Liver (tissue), 9 donors: ENCODE measurements around the gene TNS3. TPM values are rescaled to one million over a fixed set of nuclear protein-coding genes. Genes with fewer than 3 reads are reported as not detected.
"Not testable (repeated sequence)": the region's sequence is repeated elsewhere in the genome, so short reads cannot be mapped to it uniquely, and the experiment has no call there.

ENCODE experiments used
- DNase-seq: peaks from one replicate; pipeline ENCODE4 v3.0.0-alpha.2; 2017; ENCODE audit warnings: low spot score
- H3K27ac ChIP-seq, 2 donors: one replicate each; pipeline ENCODE4 v1.7.0; 2013; ENCODE audit warnings: inconsistent platforms in 2 of 2, low read length in 2 of 2, control low read depth in 1 of 2, low read depth in 1 of 2, mild to moderate bottlenecking in 1 of 2
- H3K27me3 ChIP-seq, 4 donors: one replicate each; pipeline versions ENCODE4 v1.6.1 to v1.7.0; 2013; ENCODE audit warnings: low read length in 3 of 4, inconsistent platforms in 1 of 4, mild to moderate bottlenecking in 1 of 4, moderate library complexity in 1 of 4; ENCODE audit not compliant: control insufficient read depth in 4 of 4, insufficient read depth in 4 of 4
- H3K36me3 ChIP-seq, 4 donors: one replicate each; pipeline versions ENCODE4 v1.6.1 to v1.7.0; 2013; ENCODE audit warnings: low read length in 3 of 4, mild to moderate bottlenecking in 3 of 4, low read depth in 1 of 4, moderate library complexity in 1 of 4; ENCODE audit not compliant: control insufficient read depth in 4 of 4, insufficient read depth in 3 of 4
- H3K4me1 ChIP-seq, 4 donors: one replicate each; pipeline versions ENCODE4 v1.6.1 to v1.7.0; 2013; ENCODE audit warnings: low read length in 3 of 4, mild to moderate bottlenecking in 3 of 4, moderate library complexity in 1 of 4; ENCODE audit not compliant: control insufficient read depth in 4 of 4, insufficient read depth in 4 of 4
- H3K4me3 ChIP-seq, 3 donors: one replicate each; pipeline versions ENCODE4 v1.6.1 to v1.7.0; 2013; ENCODE audit warnings: low read length in 3 of 3, control low read depth in 1 of 3, low read depth in 1 of 3, mild to moderate bottlenecking in 1 of 3
- H3K9ac ChIP-seq, 2 donors: one replicate each; pipeline ENCODE4 v1.7.0; 2013; ENCODE audit warnings: low read length in 2 of 2, mild to moderate bottlenecking in 2 of 2, moderate library complexity in 2 of 2, control low read depth in 1 of 2, low read depth in 1 of 2
- H3K9me3 ChIP-seq, 4 donors: one replicate each; pipeline versions ENCODE4 v1.6.1 to v1.7.0; 2013; ENCODE audit warnings: low read length in 3 of 4; ENCODE audit not compliant: control insufficient read depth in 4 of 4
- ATF3 ChIP-seq: IDR thresholded peaks from 2 replicates; pipeline ENCODE4 v1.6.1; 2016; ENCODE audit warnings: antibody characterized with exemption
- CTCF ChIP-seq: fragments of 150-350 bp; IDR thresholded peaks from 2 replicates; pipeline ENCODE4 v1.5.1; 2017; ENCODE audit warnings: improper control_type of control experiment, low read depth, low read length; ENCODE audit not compliant: missing input control
- EGR1 ChIP-seq, 2 donors: IDR thresholded peaks; 2 replicates each; pipeline ENCODE4 v1.6.1; 2016 to 2018; ENCODE audit warnings: antibody characterized with exemption in 2 of 2, low read depth in 2 of 2
- FOXA1 ChIP-seq: IDR thresholded peaks from 2 replicates; pipeline ENCODE4 v1.6.1; 2016; ENCODE audit warnings: antibody characterized with exemption
- FOXA2 ChIP-seq: IDR thresholded peaks from 2 replicates; pipeline ENCODE4 v1.6.1; 2016; ENCODE audit warnings: antibody characterized with exemption
- GABPA ChIP-seq, 2 donors: IDR thresholded peaks in 1 of 2; conservative IDR thresholded peaks in 1 of 2; 2 replicates each; pipeline ENCODE4 v1.6.1; 2016; ENCODE audit warnings: antibody characterized with exemption in 2 of 2, mild to moderate bottlenecking in 1 of 2, moderate library complexity in 1 of 2
- HNF4A ChIP-seq, 2 donors: conservative IDR thresholded peaks; 2 replicates each; pipeline ENCODE4 v1.6.1; 2016; ENCODE audit warnings: antibody characterized with exemption in 2 of 2, mild to moderate bottlenecking in 2 of 2
- HNF4G ChIP-seq: IDR thresholded peaks from 2 replicates; pipeline ENCODE4 v1.6.1; 2016; ENCODE audit warnings: antibody characterized with exemption
- JUND ChIP-seq, 2 donors: IDR thresholded peaks; 2 replicates each; pipeline ENCODE4 v1.6.1; 2016; ENCODE audit warnings: antibody characterized with exemption in 2 of 2
- NR2F2 ChIP-seq: IDR thresholded peaks from 2 replicates; pipeline ENCODE4 v1.6.1; 2016; ENCODE audit warnings: antibody characterized with exemption
- RAD21 ChIP-seq, 2 donors: IDR thresholded peaks; 2 replicates each; pipeline ENCODE4 v1.6.1; 2016; ENCODE audit warnings: antibody characterized with exemption in 2 of 2, mild to moderate bottlenecking in 2 of 2
- REST ChIP-seq: IDR thresholded peaks from 2 replicates; pipeline ENCODE4 v1.6.1; 2016; ENCODE audit warnings: antibody characterized with exemption, mild to moderate bottlenecking
- RXRA ChIP-seq, 2 donors: IDR thresholded peaks; 2 replicates each; pipeline ENCODE4 v1.6.1; 2017 to 2018; ENCODE audit warnings: antibody characterized with exemption in 2 of 2, mild to moderate bottlenecking in 1 of 2
- SP1 ChIP-seq: IDR thresholded peaks from 2 replicates; pipeline ENCODE4 v1.6.1; 2018; ENCODE audit warnings: antibody characterized with exemption, mild to moderate bottlenecking
- TAF1 ChIP-seq: conservative IDR thresholded peaks from 2 replicates; pipeline ENCODE4 v1.6.1; 2016; ENCODE audit warnings: antibody characterized with exemption, mild to moderate bottlenecking
- YY1 ChIP-seq: IDR thresholded peaks from 2 replicates; pipeline ENCODE4 v1.6.1; 2016; ENCODE audit warnings: antibody characterized with exemption, mild to moderate bottlenecking
- ZBTB33 ChIP-seq: IDR thresholded peaks from 2 replicates; pipeline ENCODE4 v1.6.1; 2016; ENCODE audit warnings: antibody characterized with exemption
- WGBS: extraction: QIAGEN DNeasy Blood & Tissue Kit; methylation state at CpG from one replicate; pipeline ENCODE4 v1.1.7; 2013; 5-methylcytosine and 5-hydroxymethylcytosine counted together
- polyA plus RNA-seq, 2 donors: library from polyadenylated mRNA; stranded (reverse) in 1 of 2; unstranded in 1 of 2; fragments of 200-250 nt in 1 of 2; fragments of >200 nt in 1 of 2; fragmentation: Nextera tagmentation in 1 of 2; extraction: Ambion mirVana in 1 of 2; gene quantifications; one replicate each; pipeline versions ENCODE4 v1.2.1 to v1.2.3, GENCODE V29; 2013 to 2015
- total RNA-seq, 2 donors: library from RNA; depleted of rRNA; stranded (reverse); fragments of >200 nt; gene quantifications; one replicate each; pipeline ENCODE4 v1.2.3, GENCODE V29; 2014
- donor health status: healthy.
- donor health status: healthy.
- donor health status: healthy.
- donor health status: healthy.
- donor health status: healthy.

The TNS3 gene
- total and polyA plus RNA-seq, 4 donors, result 16.8 to 100 (median 29.5) TPM

GRCh38 chr7:47587351-47587750 is 5.4 kb upstream of the TNS3 start:
- TF ChIP-seq REST (no peak), ZBTB33 (no peak), CTCF (no peak), FOXA1 (no peak), FOXA2 (no peak), HNF4A (conservative IDR thresholded peaks at IDR 0.05) (no peak), JUND (IDR thresholded peaks at IDR 0.05) (no peak), TAF1 (no peak), EGR1 (IDR thresholded peaks at IDR 0.05; ENCODE audit: low read depth in 2 of 2) (no peak), NR2F2 (no peak), RAD21 (IDR thresholded peaks at IDR 0.05) (no peak), HNF4G (no peak), YY1 (no peak)
- whole genome bisulfite sequencing, result 89% methylated on average over 7 of the region's 7 CpGs
- DNase-seq, result no peak
- Histone ChIP-seq H3K36me3 (no peaks in the 10 kb centered on the region), H3K4me3 (no peak overlapping the region), H3K27me3 (no peaks in the 10 kb centered on the region), H3K4me1 (peaks cover 0 to 4% (median 2%) of the 10 kb centered on the region in 4 donors), H3K9me3 (no peaks in the 10 kb centered on the region), H3K9ac (no peak overlapping the region), H3K27ac (no peak overlapping the region)

- TF ChIP-seq SP1 (no peak), FOXA2 (no peak), HNF4G (no peak), ATF3 (no peak), RXRA (IDR thresholded peaks at IDR 0.05) (no peak), FOXA1 (no peak), HNF4A (conservative IDR thresholded peaks at IDR 0.05) (no peak), RAD21 (IDR thresholded peaks at IDR 0.05) (no peak), GABPA (IDR thresholded peaks at IDR 0.05 in 1 of 2, conservative IDR thresholded peaks at IDR 0.05 in 1 of 2) (no peak), ZBTB33 (no peak), YY1 (no peak)
- Histone ChIP-seq H3K9me3 (no peaks in the 10 kb centered on the region), H3K27me3 (no peaks in the 10 kb centered on the region), H3K36me3 (no peaks in the 10 kb centered on the region), H3K4me1 (peaks cover 0 to 6% (median 5%) of the 10 kb centered on the region in 4 donors), H3K4me3 (no peak overlapping the region), H3K9ac (no peak overlapping the region), H3K27ac (no peak overlapping the region)
- WGBS, result 90% methylated on average over 3 of the region's 3 CpGs
- no peak for DNase-seq
Measured at GRCh38 chr7:47586925-47587324, 5.0 kb upstream of the TNS3 start.

GRCh38 chr7:47586161-47586670 is 4.3 kb upstream of the TNS3 start:
- H3K4me3 ChIP-seq, result not testable (repeated sequence)

More at GRCh38 chr7:47586161-47586670, 4.3 kb upstream of the TNS3 start:
- not testable (repeated sequence) for H3K9me3 ChIP-seq, DNase-seq, H3K4me1 ChIP-seq, H3K27me3 ChIP-seq, H3K9ac ChIP-seq, H3K27ac ChIP-seq, H3K36me3 ChIP-seq
- 89% methylated on average over 7 of the region's 7 CpGs for WGBS
